PC-9 (cell line): Measurements from ENCODE around the gene PCDH8.

Source experiments
- CTCF ChIP-seq: fragments of 200-600 bp; sonication (generic); conservative IDR thresholded peaks from 2 replicates; pipeline ENCODE4 v1.6.1; 2017; ENCODE audit warnings: mixed run types, antibody characterized with exemption, mild to moderate bottlenecking, moderate library complexity
- EZH2 ChIP-seq: fragments of 200-600 bp; sonication (generic); IDR thresholded peaks from 2 replicates; pipeline ENCODE4 v1.8.0; 2017; ENCODE audit warnings: antibody characterized with exemption, low read depth

DNA sequence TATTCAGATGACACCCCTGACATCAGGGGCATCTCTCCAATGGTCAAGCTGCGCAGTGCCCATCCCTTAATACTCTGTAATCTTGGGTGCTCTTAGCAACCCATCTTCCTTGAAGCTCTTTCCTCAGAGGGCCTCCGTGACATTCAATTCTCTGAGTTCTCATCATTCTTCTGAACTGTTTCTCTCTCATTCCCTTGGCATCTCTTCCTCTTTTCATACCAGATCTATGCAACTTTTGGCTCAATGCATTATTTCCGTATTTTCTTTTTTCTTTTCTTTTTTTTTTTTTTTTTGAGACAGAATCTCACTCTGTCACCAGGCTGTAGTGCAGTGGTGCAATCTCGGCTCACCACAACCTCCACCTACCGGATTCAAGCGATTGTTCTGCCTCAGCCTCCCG, 53.9 kb downstream of the PCDH8 start:
- TF ChIP-seq CTCF (no peak), EZH2 (no peak)
